ENCODE data around the gene GPR155.
A peak's percentile ranks its signal among the peaks of the same experiment; 100 is the strongest.

GPR155 gene

GRCh38 chr2:174445248-174445647, 41.6 kb downstream of the GPR155 start:
- H3K18ac ChIP-seq (ENCODE audit: low read length): no peak overlapping the region
- no peaks in the 10 kb centered on the region for H3K9me3 ChIP-seq (replicated peaks in 1 of 2; ENCODE audit: control insufficient read depth in 2 of 2, insufficient read depth in 1 of 2, low read depth in 1 of 2, low read length in 2 of 2)
- no peak overlapping the region for H2BK12ac ChIP-seq (ENCODE audit: low read length)
- H3K79me1 ChIP-seq (ENCODE audit: low read depth, low read length): no peaks in the 10 kb centered on the region
- no peak overlapping the region for H3K14ac ChIP-seq (ENCODE audit: low read length)
- H2BK15ac ChIP-seq (ENCODE audit: low read length): no peak overlapping the region
- no peak overlapping the region for H2AFZ ChIP-seq (ENCODE audit: low read length)
- WGBS, 2 donors (ENCODE audit: extremely low coverage in 2 of 2, insufficient read length in 2 of 2, insufficient replicate concordance in 1 of 2): no CpG with 5 or more reads among the region's 3 CpGs
- H3K4ac ChIP-seq (ENCODE audit: low read length): no peak overlapping the region
- no peak overlapping the region for H2BK120ac ChIP-seq (ENCODE audit: low read depth, low read length)
- no peak overlapping the region for H3K23ac ChIP-seq (ENCODE audit: low read depth, low read length, poor library complexity)
- H3K9ac ChIP-seq (ENCODE audit: low read depth, low read length, poor library complexity): no peak overlapping the region
- no peak overlapping the region for H2AK5ac ChIP-seq (ENCODE audit: low read depth, low read length)
- no peak overlapping the region for H3K4me3 ChIP-seq (ENCODE audit: low read length in 2 of 2)
- H3K27ac ChIP-seq (replicated peaks; ENCODE audit: low read length): no peak overlapping the region
- no peak overlapping the region for H3K4me2 ChIP-seq (ENCODE audit: insufficient read depth, low read length, poor library complexity, severe bottlenecking)
- no peaks in the 10 kb centered on the region for H3K27me3 ChIP-seq (ENCODE audit: control insufficient read depth in 3 of 3, insufficient read depth in 3 of 3, low read depth in 1 of 3, low read length in 3 of 3)
- H3K4me1 ChIP-seq (ENCODE audit: control insufficient read depth in 2 of 2, insufficient read depth in 1 of 2, low read depth in 1 of 2, low read length in 2 of 2): peaks cover 3% of the 10 kb centered on the region in 2 donors
- no peak for DNase-seq (ENCODE audit: low spot score)
- H4K91ac ChIP-seq (ENCODE audit: low read depth, low read length, poor library complexity): no peak overlapping the region
- no peaks in the 10 kb centered on the region for H3K36me3 ChIP-seq (replicated peaks in 1 of 2; ENCODE audit: control insufficient read depth in 2 of 2, insufficient read depth in 2 of 2, low read length in 2 of 2)
- no peak overlapping the region for H2BK5ac ChIP-seq (ENCODE audit: low read length)
- H4K8ac ChIP-seq (ENCODE audit: low read depth, low read length): no peak overlapping the region

- H3K4ac ChIP-seq (ENCODE audit: low read length): no peak overlapping the region
- no peak overlapping the region for H2AFZ ChIP-seq (ENCODE audit: low read length)
- no peak overlapping the region for H4K91ac ChIP-seq (ENCODE audit: low read depth, low read length, poor library complexity)
- H3K36me3 ChIP-seq (replicated peaks in 1 of 2; ENCODE audit: control insufficient read depth in 2 of 2, insufficient read depth in 2 of 2, low read length in 2 of 2): no peaks in the 10 kb centered on the region
- no peak overlapping the region for H3K23ac ChIP-seq (ENCODE audit: low read depth, low read length, poor library complexity)
- H2BK15ac ChIP-seq (ENCODE audit: low read length): no peak overlapping the region
- no peak overlapping the region for H3K18ac ChIP-seq (ENCODE audit: low read length)
- H3K9ac ChIP-seq (ENCODE audit: low read depth, low read length, poor library complexity): no peak overlapping the region
- H3K4me1 ChIP-seq (ENCODE audit: control insufficient read depth in 2 of 2, insufficient read depth in 1 of 2, low read depth in 1 of 2, low read length in 2 of 2): peaks cover 3% of the 10 kb centered on the region in 2 donors
- H3K14ac ChIP-seq (ENCODE audit: low read length): no peak overlapping the region
- no peak overlapping the region for H4K8ac ChIP-seq (ENCODE audit: low read depth, low read length)
- no peak for DNase-seq (ENCODE audit: low spot score)
- no peak overlapping the region for H2BK12ac ChIP-seq (ENCODE audit: low read length)
- H3K4me3 ChIP-seq (ENCODE audit: low read length in 2 of 2): no peak overlapping the region
- peak overlapping the region; percentile 11 for H3K4me2 ChIP-seq (ENCODE audit: insufficient read depth, low read length, poor library complexity, severe bottlenecking)
- no peak overlapping the region for H3K27ac ChIP-seq (replicated peaks; ENCODE audit: low read length)
- no peaks in the 10 kb centered on the region for H3K9me3 ChIP-seq (replicated peaks in 1 of 2; ENCODE audit: control insufficient read depth in 2 of 2, insufficient read depth in 1 of 2, low read depth in 1 of 2, low read length in 2 of 2)
- H2BK120ac ChIP-seq (ENCODE audit: low read depth, low read length): no peak overlapping the region
- no peaks in the 10 kb centered on the region for H3K27me3 ChIP-seq (ENCODE audit: control insufficient read depth in 3 of 3, insufficient read depth in 3 of 3, low read depth in 1 of 3, low read length in 3 of 3)
- no peak overlapping the region for H2BK5ac ChIP-seq (ENCODE audit: low read length)
- H2AK5ac ChIP-seq (ENCODE audit: low read depth, low read length): no peak overlapping the region
- no CpG with 5 or more reads among the region's 6 CpGs for WGBS, 2 donors (ENCODE audit: extremely low coverage in 2 of 2, insufficient read length in 2 of 2, insufficient replicate concordance in 1 of 2)
- H3K79me1 ChIP-seq (ENCODE audit: low read depth, low read length): no peaks in the 10 kb centered on the region
Observed at GRCh38 chr2:174444761-174445160, 42.1 kb downstream of the GPR155 start.

- H3K27ac ChIP-seq (replicated peaks; ENCODE audit: low read length): no peak overlapping the region
- H3K4ac ChIP-seq (ENCODE audit: low read length): no peak overlapping the region
- H3K9ac ChIP-seq (ENCODE audit: low read depth, low read length, poor library complexity): no peak overlapping the region
- H3K14ac ChIP-seq (ENCODE audit: low read length): no peak overlapping the region
- H2AFZ ChIP-seq (ENCODE audit: low read length): no peak overlapping the region
- no peaks in the 10 kb centered on the region for H3K36me3 ChIP-seq (replicated peaks in 1 of 2; ENCODE audit: control insufficient read depth in 2 of 2, insufficient read depth in 2 of 2, low read length in 2 of 2)
- no peak overlapping the region for H3K18ac ChIP-seq (ENCODE audit: low read length)
- H4K8ac ChIP-seq (ENCODE audit: low read depth, low read length): no peak overlapping the region
- H3K23ac ChIP-seq (ENCODE audit: low read depth, low read length, poor library complexity): no peak overlapping the region
- no peak overlapping the region for H2BK15ac ChIP-seq (ENCODE audit: low read length)
- no CpG with 5 or more reads among the region's 3 CpGs for WGBS, 2 donors (ENCODE audit: extremely low coverage in 2 of 2, insufficient read length in 2 of 2, insufficient replicate concordance in 1 of 2)
- H3K79me1 ChIP-seq (ENCODE audit: low read depth, low read length): no peaks in the 10 kb centered on the region
- H3K4me3 ChIP-seq (ENCODE audit: low read length in 2 of 2): no peak overlapping the region
- H3K27me3 ChIP-seq (ENCODE audit: control insufficient read depth in 3 of 3, insufficient read depth in 3 of 3, low read depth in 1 of 3, low read length in 3 of 3): no peaks in the 10 kb centered on the region
- H2AK5ac ChIP-seq (ENCODE audit: low read depth, low read length): no peak overlapping the region
- H3K4me2 ChIP-seq (ENCODE audit: insufficient read depth, low read length, poor library complexity, severe bottlenecking): no peak overlapping the region
- H2BK5ac ChIP-seq (ENCODE audit: low read length): no peak overlapping the region
- no peak for DNase-seq (ENCODE audit: low spot score)
- no peak overlapping the region for H2BK120ac ChIP-seq (ENCODE audit: low read depth, low read length)
- peaks cover 3% of the 10 kb centered on the region in 2 donors for H3K4me1 ChIP-seq (ENCODE audit: control insufficient read depth in 2 of 2, insufficient read depth in 1 of 2, low read depth in 1 of 2, low read length in 2 of 2)
- no peak overlapping the region for H4K91ac ChIP-seq (ENCODE audit: low read depth, low read length, poor library complexity)
- H3K9me3 ChIP-seq (replicated peaks in 1 of 2; ENCODE audit: control insufficient read depth in 2 of 2, insufficient read depth in 1 of 2, low read depth in 1 of 2, low read length in 2 of 2): no peaks in the 10 kb centered on the region
- no peak overlapping the region for H2BK12ac ChIP-seq (ENCODE audit: low read length)
Observed at GRCh38 chr2:174442546-174443510, 44.0 kb downstream of the GPR155 start.

- Histone ChIP-seq H3K18ac (ENCODE audit: low read length) (no peak overlapping the region), H3K27ac (replicated peaks; ENCODE audit: low read length) (no peak overlapping the region), H3K4me3 (ENCODE audit: low read length in 2 of 2) (no peak overlapping the region), H3K9ac (ENCODE audit: low read depth, low read length, poor library complexity) (no peak overlapping the region), H2BK12ac (ENCODE audit: low read length) (no peak overlapping the region), H3K4me2 (ENCODE audit: insufficient read depth, low read length, poor library complexity, severe bottlenecking) (no peak overlapping the region), H3K27me3 (ENCODE audit: control insufficient read depth in 3 of 3, insufficient read depth in 3 of 3, low read depth in 1 of 3, low read length in 3 of 3) (no peaks in the 10 kb centered on the region), H3K4ac (ENCODE audit: low read length) (no peak overlapping the region), H3K4me1 (ENCODE audit: control insufficient read depth in 2 of 2, insufficient read depth in 1 of 2, low read depth in 1 of 2, low read length in 2 of 2) (peaks cover 3% of the 10 kb centered on the region in 2 donors), H3K36me3 (replicated peaks in 1 of 2; ENCODE audit: control insufficient read depth in 2 of 2, insufficient read depth in 2 of 2, low read length in 2 of 2) (no peaks in the 10 kb centered on the region), H4K91ac (ENCODE audit: low read depth, low read length, poor library complexity) (no peak overlapping the region), H2BK120ac (ENCODE audit: low read depth, low read length) (no peak overlapping the region), H2AK5ac (ENCODE audit: low read depth, low read length) (no peak overlapping the region), H2BK5ac (ENCODE audit: low read length) (no peak overlapping the region), H4K8ac (ENCODE audit: low read depth, low read length) (no peak overlapping the region), H3K9me3 (replicated peaks in 1 of 2; ENCODE audit: control insufficient read depth in 2 of 2, insufficient read depth in 1 of 2, low read depth in 1 of 2, low read length in 2 of 2) (no peaks in the 10 kb centered on the region), H3K79me1 (ENCODE audit: low read depth, low read length) (no peaks in the 10 kb centered on the region), H3K14ac (ENCODE audit: low read length) (no peak overlapping the region), H2AFZ (ENCODE audit: low read length) (no peak overlapping the region), H3K23ac (ENCODE audit: low read depth, low read length, poor library complexity) (no peak overlapping the region), H2BK15ac (ENCODE audit: low read length) (no peak overlapping the region)
- no peak for DNase-seq (ENCODE audit: low spot score)
- no CpG with 5 or more reads among the region's 2 CpGs for WGBS, 2 donors (ENCODE audit: extremely low coverage in 2 of 2, insufficient read length in 2 of 2, insufficient replicate concordance in 1 of 2)
Observed at GRCh38 chr2:174439950-174440349, 46.9 kb downstream of the GPR155 start.

Measured in neuronal stem cell (in vitro differentiated cells).